Trophoblast cell (in vitro differentiated cells and primary cell): ENCODE data around the gene GALNT18.

ENCODE experiments used
- DNase-seq, 2 donors: peaks; one replicate each; pipeline ENCODE4 v3.0.0-alpha.2; 2016
- H2AFZ ChIP-seq: 2 replicates; pipeline ENCODE4 v1.6.1; 2013; ENCODE audit warnings: low read length, moderate library complexity, mild to moderate bottlenecking; ENCODE audit not compliant: insufficient read depth, poor library complexity
- H2AK5ac ChIP-seq: 2 replicates; pipeline ENCODE4 v1.6.1; 2013; ENCODE audit warnings: mild to moderate bottlenecking, low read length
- H2BK120ac ChIP-seq: 2 replicates; pipeline ENCODE4 v1.6.1; 2013; ENCODE audit warnings: low read length, mild to moderate bottlenecking, moderate library complexity; ENCODE audit not compliant: insufficient read depth, poor library complexity
- H2BK12ac ChIP-seq: 2 replicates; pipeline ENCODE4 v1.6.1; 2013; ENCODE audit warnings: mild to moderate bottlenecking, low read length, moderate library complexity
- H2BK5ac ChIP-seq: 2 replicates; pipeline ENCODE4 v1.6.1; 2013; ENCODE audit warnings: low read length, low read depth, moderate library complexity, mild to moderate bottlenecking; ENCODE audit not compliant: poor library complexity
- H3K14ac ChIP-seq: 2 replicates; pipeline ENCODE4 v1.6.1; 2013; ENCODE audit warnings: mild to moderate bottlenecking, low read length
- H3K18ac ChIP-seq: 2 replicates; pipeline ENCODE4 v1.6.1; 2013; ENCODE audit warnings: mild to moderate bottlenecking, low read length
- H3K23ac ChIP-seq: 2 replicates; pipeline ENCODE4 v1.6.1; 2013; ENCODE audit warnings: low read length
- H3K27ac ChIP-seq: 2 replicates; pipeline ENCODE4 v1.5.1; 2013; ENCODE audit warnings: low read depth, mild to moderate bottlenecking, inconsistent platforms, low read length, moderate library complexity
- H3K27me3 ChIP-seq: 2 replicates; pipeline ENCODE4 v1.6.1; 2013; ENCODE audit warnings: inconsistent platforms, mild to moderate bottlenecking, low read length, moderate library complexity; ENCODE audit not compliant: insufficient read depth
- H3K36me3 ChIP-seq, 2 experiments: 1 replicate in 1 of 2; 2 replicates in 1 of 2; pipeline ENCODE4 v1.6.1; 2013; ENCODE audit warnings: low read length in 2 of 2, mild to moderate bottlenecking in 2 of 2, moderate library complexity in 1 of 2; ENCODE audit not compliant: insufficient read depth in 2 of 2, control insufficient read depth in 1 of 2
- H3K4ac ChIP-seq: 2 replicates; pipeline ENCODE4 v1.6.1; 2013; ENCODE audit warnings: low read depth, mild to moderate bottlenecking, low read length, moderate library complexity
- H3K4me1 ChIP-seq, 2 experiments: 1 replicate in 1 of 2; 2 replicates in 1 of 2; pipeline ENCODE4 v1.6.1; 2013; ENCODE audit warnings: low read length in 2 of 2, mild to moderate bottlenecking in 2 of 2, moderate library complexity in 1 of 2; ENCODE audit not compliant: insufficient read depth in 2 of 2, control insufficient read depth in 1 of 2
- H3K4me2 ChIP-seq: 2 replicates; pipeline ENCODE4 v1.6.1; 2013; ENCODE audit warnings: inconsistent platforms, mild to moderate bottlenecking, low read length, moderate library complexity
- H3K4me3 ChIP-seq: 2 replicates; pipeline ENCODE4 v1.5.1; 2013; ENCODE audit warnings: mild to moderate bottlenecking, low read depth, low read length, inconsistent platforms
- H3K79me1 ChIP-seq: one replicate; pipeline ENCODE4 v1.6.1; 2013; ENCODE audit warnings: low read length
- H3K79me2 ChIP-seq: 2 replicates; pipeline ENCODE4 v1.6.1; 2013; ENCODE audit warnings: low read length, mild to moderate bottlenecking; ENCODE audit not compliant: control insufficient read depth, insufficient read depth, poor library complexity
- H3K9ac ChIP-seq: 2 replicates; pipeline ENCODE4 v1.6.1; 2013; ENCODE audit warnings: mild to moderate bottlenecking, low read length
- H3K9me3 ChIP-seq: 2 replicates; pipeline ENCODE4 v1.6.1; 2013; ENCODE audit warnings: low read depth, mild to moderate bottlenecking, control low read depth, inconsistent platforms, low read length; ENCODE audit not compliant: insufficient read depth
- H4K12ac ChIP-seq: 2 replicates; pipeline ENCODE4 v1.6.1; 2013; ENCODE audit warnings: low read depth, mild to moderate bottlenecking, low read length, moderate library complexity
- H4K8ac ChIP-seq: 2 replicates; pipeline ENCODE4 v1.6.1; 2013; ENCODE audit warnings: low read depth, mild to moderate bottlenecking, low read length, moderate library complexity
- H4K91ac ChIP-seq: one replicate; pipeline ENCODE4 v1.6.1; 2013; ENCODE audit warnings: low read depth, mild to moderate bottlenecking, low read length, moderate library complexity
- WGBS: extraction: QIAGEN DNeasy Blood & Tissue Kit; methylation state at CpG from one replicate; pipeline ENCODE4 v1.1.7; 2013; ENCODE audit warnings: missing lambda C conversion rate; ENCODE audit not compliant: insufficient read length, insufficient coverage; ENCODE audit errors: extremely low coverage; 5-methylcytosine and 5-hydroxymethylcytosine counted together

GALNT18 gene

GRCh38 chr11:11498195-11498594 is 123.6 kb downstream of the GALNT18 start:
- Histone ChIP-seq H3K4me2 (no peak overlapping the region), H3K79me2 (no peaks in the 10 kb centered on the region), H3K4me1 (no peaks in the 10 kb centered on the region), H3K14ac (no peak overlapping the region), H3K79me1 (no peaks in the 10 kb centered on the region), H4K12ac (no peak overlapping the region), H2BK12ac (no peak overlapping the region), H2AK5ac (no peak overlapping the region), H3K27ac (no peak overlapping the region), H3K4ac (no peak overlapping the region), H2BK5ac (no peak overlapping the region), H2BK120ac (no peak overlapping the region), H4K8ac (no peak overlapping the region), H3K9me3 (no peaks in the 10 kb centered on the region), H3K4me3 (no peak overlapping the region), H3K18ac (no peak overlapping the region), H3K27me3 (no peaks in the 10 kb centered on the region), H3K9ac (no peak overlapping the region), H3K23ac (no peak overlapping the region), H2AFZ (no peak overlapping the region), H3K36me3 (no peaks in the 10 kb centered on the region), H4K91ac (no peak overlapping the region)
- no peak for DNase-seq
- WGBS: no CpG with 5 or more reads among the region's 3 CpGs

- H2BK5ac ChIP-seq: no peak overlapping the region
- H3K79me1 ChIP-seq: no peaks in the 10 kb centered on the region
- WGBS: no CpG with 5 or more reads among the region's 2 CpGs
- H2AFZ ChIP-seq: no peak overlapping the region
- no peak overlapping the region for H4K8ac ChIP-seq
- no peak overlapping the region for H3K4ac ChIP-seq
- H2AK5ac ChIP-seq: no peak overlapping the region
- no peak overlapping the region for H3K4me2 ChIP-seq
- H3K9me3 ChIP-seq: no peaks in the 10 kb centered on the region
- H4K12ac ChIP-seq: no peak overlapping the region
- no peak overlapping the region for H3K18ac ChIP-seq
- H4K91ac ChIP-seq: no peak overlapping the region
- no peak overlapping the region for H2BK12ac ChIP-seq
- no peak overlapping the region for H3K23ac ChIP-seq
- no peaks in the 10 kb centered on the region for H3K79me2 ChIP-seq
- H3K36me3 ChIP-seq: no peaks in the 10 kb centered on the region
- H3K27me3 ChIP-seq: no peaks in the 10 kb centered on the region
- H3K27ac ChIP-seq: no peak overlapping the region
- no peak overlapping the region for H3K9ac ChIP-seq
- no peak overlapping the region for H2BK120ac ChIP-seq
- no peaks in the 10 kb centered on the region for H3K4me1 ChIP-seq
- no peak for DNase-seq
- H3K4me3 ChIP-seq: no peak overlapping the region
- H3K14ac ChIP-seq: no peak overlapping the region
Measured at GRCh38 chr11:11496879-11497278, 124.9 kb downstream of the GALNT18 start.

- Histone ChIP-seq H3K36me3 (no peaks in the 10 kb centered on the region), H3K79me1 (no peaks in the 10 kb centered on the region), H4K8ac (no peak overlapping the region), H4K12ac (no peak overlapping the region), H3K14ac (no peak overlapping the region), H3K4me3 (no peak overlapping the region), H2BK5ac (no peak overlapping the region), H3K18ac (no peak overlapping the region), H3K9me3 (no peaks in the 10 kb centered on the region), H3K4me1 (no peaks in the 10 kb centered on the region), H2BK12ac (no peak overlapping the region), H2AFZ (no peak overlapping the region), H3K23ac (no peak overlapping the region), H3K27ac (no peak overlapping the region), H2BK120ac (no peak overlapping the region), H3K9ac (no peak overlapping the region), H3K4me2 (no peak overlapping the region), H3K79me2 (no peaks in the 10 kb centered on the region), H4K91ac (no peak overlapping the region), H3K4ac (no peak overlapping the region), H2AK5ac (no peak overlapping the region), H3K27me3 (no peaks in the 10 kb centered on the region)
- no peak for DNase-seq
- no CpG with 5 or more reads among the region's 2 CpGs for WGBS
Measured at GRCh38 chr11:11494348-11494747, 127.5 kb downstream of the GALNT18 start.

GRCh38 chr11:11493698-11494097 is 128.1 kb downstream of the GALNT18 start:
- Histone ChIP-seq H3K14ac (no peak overlapping the region), H2AFZ (no peak overlapping the region), H4K12ac (no peak overlapping the region)

More at GRCh38 chr11:11493698-11494097, 128.1 kb downstream of the GALNT18 start:
- Histone ChIP-seq H3K79me1 (no peaks in the 10 kb centered on the region), H3K27ac (no peak overlapping the region), H3K36me3 (no peaks in the 10 kb centered on the region), H3K9ac (no peak overlapping the region), H3K23ac (no peak overlapping the region), H3K4ac (no peak overlapping the region), H4K8ac (no peak overlapping the region), H3K4me2 (no peak overlapping the region), H3K4me3 (no peak overlapping the region), H3K27me3 (no peaks in the 10 kb centered on the region), H3K18ac (no peak overlapping the region), H2BK12ac (no peak overlapping the region), H2BK120ac (no peak overlapping the region), H3K4me1 (no peaks in the 10 kb centered on the region), H3K79me2 (no peaks in the 10 kb centered on the region), H3K9me3 (no peaks in the 10 kb centered on the region), H2AK5ac (no peak overlapping the region), H2BK5ac (no peak overlapping the region), H4K91ac (no peak overlapping the region)
- DNase-seq: no peak
- no CpG with 5 or more reads among the region's 6 CpGs for WGBS
